Subcutaneous adipose tissue (tissue), 4 donors: ENCODE measurements around the gene TGFBR3. TPM values are rescaled to one million over a fixed set of nuclear protein-coding genes. Genes with fewer than 3 reads are reported as not detected.

ENCODE experiments used
- total RNA-seq, 4 donors: library from RNA; depleted of rRNA; stranded (reverse); fragments of >200 nt; gene quantifications; one replicate each; pipeline ENCODE4 v1.1.0, GENCODE V29; 2016
- TF ChIP-seq, protein P1 (sequence below): fragments of 450-650 bp; IDR thresholded peaks from one replicate; pipeline ENCODE4 v1.5.1; 2016; ENCODE audit warnings: low read depth, mild to moderate bottlenecking, control low read depth, antibody characterized with exemption, moderate library complexity

Gene TGFBR3
- total RNA-seq, 4 donors from 2014 or later: 206 to 374 (median 284) TPM

DNA sequence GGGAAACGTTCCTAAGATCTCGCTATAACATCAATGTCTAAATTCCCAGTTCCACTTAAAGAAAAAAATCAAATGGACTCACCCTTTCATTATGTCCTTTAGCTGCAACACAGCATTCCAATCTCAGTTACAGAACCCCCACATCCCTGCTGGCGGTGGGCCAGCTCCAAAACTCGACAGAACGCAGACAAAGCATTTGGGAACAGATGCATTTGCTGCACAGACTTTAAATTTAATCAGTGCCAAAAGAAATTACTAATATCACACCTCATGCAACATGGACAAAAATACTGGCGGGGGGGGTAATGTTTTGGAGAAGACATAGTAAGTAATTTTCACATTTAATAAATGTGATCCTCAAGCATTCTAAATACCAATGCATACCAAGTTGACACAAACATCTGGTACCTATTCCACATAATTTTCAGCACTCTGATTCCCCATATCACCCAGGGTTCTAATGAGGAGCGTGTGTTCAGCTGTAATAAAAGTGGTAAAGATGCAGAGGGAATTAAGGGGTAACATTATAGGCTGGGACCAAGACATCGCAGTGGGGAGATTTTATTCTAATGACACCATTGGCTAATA is 79.7 kb downstream of the TGFBR3 start:
- TF ChIP-seq, protein P1, sequence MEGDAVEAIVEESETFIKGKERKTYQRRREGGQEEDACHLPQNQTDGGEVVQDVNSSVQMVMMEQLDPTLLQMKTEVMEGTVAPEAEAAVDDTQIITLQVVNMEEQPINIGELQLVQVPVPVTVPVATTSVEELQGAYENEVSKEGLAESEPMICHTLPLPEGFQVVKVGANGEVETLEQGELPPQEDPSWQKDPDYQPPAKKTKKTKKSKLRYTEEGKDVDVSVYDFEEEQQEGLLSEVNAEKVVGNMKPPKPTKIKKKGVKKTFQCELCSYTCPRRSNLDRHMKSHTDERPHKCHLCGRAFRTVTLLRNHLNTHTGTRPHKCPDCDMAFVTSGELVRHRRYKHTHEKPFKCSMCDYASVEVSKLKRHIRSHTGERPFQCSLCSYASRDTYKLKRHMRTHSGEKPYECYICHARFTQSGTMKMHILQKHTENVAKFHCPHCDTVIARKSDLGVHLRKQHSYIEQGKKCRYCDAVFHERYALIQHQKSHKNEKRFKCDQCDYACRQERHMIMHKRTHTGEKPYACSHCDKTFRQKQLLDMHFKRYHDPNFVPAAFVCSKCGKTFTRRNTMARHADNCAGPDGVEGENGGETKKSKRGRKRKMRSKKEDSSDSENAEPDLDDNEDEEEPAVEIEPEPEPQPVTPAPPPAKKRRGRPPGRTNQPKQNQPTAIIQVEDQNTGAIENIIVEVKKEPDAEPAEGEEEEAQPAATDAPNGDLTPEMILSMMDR: no peak

DNA sequence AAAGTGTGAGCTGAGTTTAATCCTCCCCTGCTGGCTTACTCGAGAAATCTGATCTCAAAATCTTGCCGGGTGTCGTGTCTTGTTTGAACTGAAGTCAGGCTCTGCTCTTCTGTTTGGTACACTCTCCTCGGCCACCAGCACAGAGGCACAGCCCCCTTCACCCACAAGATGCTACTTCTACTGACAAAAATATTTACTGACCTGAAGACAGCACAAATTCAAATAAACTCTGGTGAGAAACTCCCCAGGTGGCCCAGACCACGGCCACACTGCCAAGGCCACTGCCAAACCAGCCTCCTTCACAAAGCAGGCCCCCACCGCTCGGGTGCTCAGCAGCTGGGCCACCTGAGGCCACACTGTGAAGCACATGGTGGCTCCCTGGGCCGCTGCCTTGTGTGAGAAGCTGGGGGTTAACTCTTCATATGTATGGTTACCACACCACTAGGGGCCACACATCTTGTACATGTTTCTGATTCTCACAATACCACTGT is 80.6 kb downstream of the TGFBR3 start:
- TF ChIP-seq, protein P1: no peak

- TF ChIP-seq, protein P1: no peak
These were observed 81.4 kb downstream of the TGFBR3 start for GRCh38 chr1:91804546-91805023.

GRCh38 chr1:91803847-91804545 is 82.0 kb downstream of the TGFBR3 start:
- TF ChIP-seq, protein P1: no peak

- TF ChIP-seq, protein P1: no peak
These were observed 82.8 kb downstream of the TGFBR3 start for GRCh38 chr1:91803123-91803522.

DNA sequence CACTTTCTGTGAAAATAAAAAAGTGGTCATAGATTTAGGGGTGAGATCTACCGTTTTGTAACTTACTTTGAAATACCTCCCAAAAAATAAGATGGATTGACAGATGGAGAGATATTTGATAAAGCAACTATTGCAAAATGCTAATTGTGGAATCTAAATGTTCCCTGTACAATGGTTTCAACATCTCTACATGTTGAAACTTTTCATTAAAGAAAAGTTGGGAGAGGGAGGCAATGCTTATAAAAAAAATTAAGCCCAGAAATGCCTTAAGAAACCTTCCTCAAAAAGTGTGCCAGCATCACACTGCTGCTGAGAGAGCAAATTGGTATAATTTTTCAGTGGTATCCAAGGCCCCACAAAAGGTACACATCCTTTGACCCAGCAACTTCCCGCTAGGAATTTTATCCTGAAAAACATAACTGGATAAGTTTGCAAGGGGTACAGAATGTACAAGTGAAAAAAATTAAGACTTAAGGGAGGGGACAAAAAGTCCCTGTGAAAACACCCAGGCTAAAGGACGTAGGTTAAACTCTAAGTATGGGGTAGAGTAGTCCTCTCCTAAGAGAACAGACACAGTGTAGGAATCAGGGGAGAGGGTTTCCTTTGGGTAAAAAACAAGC is 84.3 kb downstream of the TGFBR3 start:
- TF ChIP-seq, protein P1: no peak

GRCh38 chr1:91799863-91800262 is 86.1 kb downstream of the TGFBR3 start:
- TF ChIP-seq, protein P1: no peak
